ENCODE data around the gene S100A12. TPM values are rescaled to one million over a fixed set of nuclear protein-coding genes. Genes with fewer than 3 reads are reported as not detected.

Gene S100A12
- total RNA-seq, 2 experiments from 2014 or later = not detected

DNA sequence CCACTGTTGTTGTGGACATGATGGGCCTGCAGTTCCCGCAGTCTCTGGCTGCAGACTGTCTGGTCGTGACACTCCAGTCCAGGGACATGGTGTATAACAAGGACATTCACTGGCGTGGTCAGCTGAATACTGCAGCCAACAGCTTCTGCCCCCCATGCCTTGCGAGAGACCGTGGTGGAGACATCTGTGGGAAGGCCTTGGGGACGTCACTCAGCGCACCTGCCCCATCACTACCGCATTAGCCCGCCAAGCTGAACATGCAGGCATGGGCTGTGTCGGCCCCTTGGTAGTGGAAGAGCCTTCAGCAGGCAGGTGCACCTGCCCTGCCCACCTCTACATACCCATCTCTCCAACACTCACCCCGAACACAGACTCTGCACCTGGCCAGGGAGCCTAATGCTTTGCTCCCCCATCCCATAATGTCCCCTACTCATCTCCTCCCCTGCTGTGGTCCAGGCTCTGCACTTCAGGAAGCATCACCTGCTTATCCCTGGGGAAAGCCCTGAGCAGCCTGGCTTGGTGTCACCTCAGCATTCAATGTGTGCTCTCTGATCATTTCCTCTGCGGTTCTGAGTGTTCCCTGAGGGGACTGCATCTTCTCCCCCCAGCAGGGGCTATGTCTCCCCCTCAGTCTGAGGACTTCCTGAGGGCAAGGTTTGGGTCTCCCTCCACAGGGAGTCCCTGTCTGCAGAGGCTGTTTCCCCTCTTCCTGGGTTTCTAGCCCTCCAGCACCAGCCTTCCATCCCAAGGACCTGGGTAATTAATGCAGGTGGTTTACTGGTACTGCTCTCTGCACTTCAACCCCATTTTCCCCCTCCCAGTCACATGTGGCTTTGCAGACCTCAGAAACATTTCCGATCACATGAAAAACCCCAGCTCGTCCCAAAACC, 30.0 kb downstream of the S100A12 start:
- Mint-ChIP-seq H3K27me3 (ENCODE audit: low read depth) (peaks cover 14% of the 10 kb centered on the region), H3K9me3 (no peaks in the 10 kb centered on the region), H3K4me1 (ENCODE audit: low read depth) (peaks cover 32% of the 10 kb centered on the region), H3K4me3 (no peak overlapping the region), H3K27ac (no peak overlapping the region), H3K36me3 (ENCODE audit: low read depth) (no peaks in the 10 kb centered on the region)
- peak; percentile 55 for DNase-seq
- CTCF ChIA-PET = interaction anchor here (4.0 kb wide), 1 partner anchor 8 kb away, joined by 26 read pairs; no protein-coding TSS in a partner anchor
- intact Hi-C loops (cut with micrococcal nuclease) = loop anchor here (2.0 kb wide), 1 partner anchor 227 kb away; no protein-coding TSS in a partner anchor

DNA sequence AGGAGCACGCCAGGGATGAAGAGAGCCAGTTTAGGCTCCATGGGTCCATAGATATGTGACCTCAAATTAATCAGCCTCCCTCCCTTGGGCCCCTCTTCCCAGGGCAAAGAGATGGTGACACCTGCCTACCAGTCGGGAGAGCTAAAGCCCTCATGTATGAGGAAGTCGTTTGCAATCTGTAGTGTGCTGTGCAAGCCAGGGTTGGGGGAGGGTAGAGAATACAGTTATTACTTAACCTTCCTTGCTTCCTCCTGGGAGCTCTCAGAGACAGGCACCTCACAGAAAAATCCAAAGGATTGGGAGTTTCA, 30.7 kb downstream of the S100A12 start:
- no peaks in the 10 kb centered on the region for H3K9me3 Mint-ChIP-seq
- H3K36me3 Mint-ChIP-seq (ENCODE audit: low read depth) = no peaks in the 10 kb centered on the region
- intact Hi-C loops (cut with micrococcal nuclease) = loop anchor here (2.0 kb wide), 1 partner anchor 228 kb away; no protein-coding TSS in a partner anchor
- no peak overlapping the region for H3K27ac Mint-ChIP-seq
- no peak overlapping the region for H3K4me3 Mint-ChIP-seq
- no peak for DNase-seq
- H3K4me1 Mint-ChIP-seq (ENCODE audit: low read depth) = peaks cover 38% of the 10 kb centered on the region
- H3K27me3 Mint-ChIP-seq (ENCODE audit: low read depth) = peaks cover 14% of the 10 kb centered on the region
- CTCF ChIA-PET = interaction anchor here (4.0 kb wide), 1 partner anchor 8 kb away, joined by 26 read pairs; no protein-coding TSS in a partner anchor

DNA sequence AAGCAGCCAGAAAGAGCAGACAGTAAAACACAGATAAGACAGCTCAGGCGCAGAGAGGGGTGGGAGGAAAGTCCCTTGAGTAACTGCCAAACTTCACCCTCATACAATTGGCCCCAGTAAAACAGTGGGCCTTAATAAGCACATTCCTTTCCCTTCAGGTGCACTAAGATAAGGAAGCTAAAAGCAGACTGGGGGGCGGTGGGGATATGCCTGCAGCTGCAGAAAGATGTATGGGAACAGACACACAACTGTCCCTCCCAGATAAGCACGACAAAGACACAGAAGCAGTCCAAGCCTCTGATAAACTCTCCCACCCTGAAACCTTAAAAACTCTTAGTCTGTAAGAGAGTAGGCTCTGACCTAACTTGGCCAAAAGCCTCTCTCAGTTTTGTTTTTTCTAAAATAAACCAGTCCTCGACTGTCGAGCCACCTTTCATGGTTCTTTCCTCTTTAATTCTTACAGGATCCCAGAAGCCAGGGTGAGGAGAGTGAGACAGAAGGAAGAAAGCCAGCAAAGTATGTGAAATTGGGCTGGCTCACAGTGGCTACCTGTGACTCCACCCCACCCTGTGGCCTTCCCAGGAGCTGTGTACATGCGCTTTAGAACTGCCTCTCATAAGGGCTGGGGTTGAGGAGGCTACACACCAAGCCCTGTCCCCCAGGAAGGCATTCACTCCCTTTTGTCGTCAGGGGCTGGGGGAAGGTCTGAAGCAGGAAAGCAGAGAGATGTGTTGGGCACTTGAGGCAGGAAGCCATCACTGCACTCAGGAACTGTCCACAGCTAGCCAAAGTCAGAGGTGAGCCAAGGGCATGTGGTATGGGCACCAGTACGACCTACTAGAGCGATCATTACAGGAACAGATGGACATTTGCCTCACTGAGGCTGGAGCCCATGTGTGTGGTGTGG, 31.4 kb downstream of the S100A12 start:
- Mint-ChIP-seq H3K36me3 (ENCODE audit: low read depth) (no peaks in the 10 kb centered on the region), H3K4me3 (no peak overlapping the region), H3K4me1 (ENCODE audit: low read depth) (peaks cover 42% of the 10 kb centered on the region), H3K27ac (no peak overlapping the region), H3K9me3 (no peaks in the 10 kb centered on the region), H3K27me3 (ENCODE audit: low read depth) (peaks cover 12% of the 10 kb centered on the region)
- CTCF ChIA-PET = interaction anchor here (4.0 kb wide), 1 partner anchor 9 kb away, joined by 26 read pairs; no protein-coding TSS in a partner anchor
- intact Hi-C loops (cut with micrococcal nuclease) = loop anchor here (2.0 kb wide), 1 partner anchor 229 kb away; no protein-coding TSS in a partner anchor
- DNase-seq = no peak

DNA sequence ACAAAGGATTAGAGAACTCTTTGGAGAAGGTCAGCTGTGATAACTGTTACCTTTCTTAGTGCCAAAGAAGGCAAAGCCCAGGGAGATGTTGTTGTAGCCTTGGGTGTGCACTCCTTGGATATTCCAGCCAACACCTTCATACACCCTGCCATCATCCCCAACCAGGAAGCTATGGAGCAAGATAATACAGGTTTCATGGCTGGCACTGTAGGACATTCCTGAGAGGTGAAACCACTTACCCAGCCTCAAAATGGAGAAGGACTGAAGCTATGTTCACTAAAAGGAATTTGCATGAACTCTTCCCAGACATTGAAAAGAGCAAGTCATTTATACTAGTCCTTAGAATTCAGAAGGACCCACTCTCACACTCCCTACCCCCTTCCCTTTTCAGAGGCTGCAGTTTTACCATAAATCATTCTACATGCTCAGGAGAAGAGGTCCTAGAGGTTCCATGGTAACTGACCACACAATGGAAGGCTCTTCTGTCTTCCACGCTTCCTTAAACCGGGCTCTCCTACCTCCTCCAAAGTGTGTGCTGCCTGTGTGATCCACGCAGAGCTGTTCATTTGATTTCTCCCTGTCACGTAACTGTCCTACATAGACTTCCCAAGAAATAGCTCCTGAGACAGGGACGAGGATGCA, 32.3 kb downstream of the S100A12 start:
- intact Hi-C loops (cut with micrococcal nuclease) = no loop called here
- CTCF ChIA-PET = interaction anchor here (4.0 kb wide), 1 partner anchor 10 kb away, joined by 26 read pairs; no protein-coding TSS in a partner anchor
- H3K36me3 Mint-ChIP-seq (ENCODE audit: low read depth) = no peaks in the 10 kb centered on the region
- no peaks in the 10 kb centered on the region for H3K9me3 Mint-ChIP-seq
- peaks cover 43% of the 10 kb centered on the region for H3K4me1 Mint-ChIP-seq (ENCODE audit: low read depth)
- no peak overlapping the region for H3K4me3 Mint-ChIP-seq
- DNase-seq = no peak
- H3K27me3 Mint-ChIP-seq (ENCODE audit: low read depth) = peaks cover 10% of the 10 kb centered on the region
- H3K27ac Mint-ChIP-seq = no peak overlapping the region

DNA sequence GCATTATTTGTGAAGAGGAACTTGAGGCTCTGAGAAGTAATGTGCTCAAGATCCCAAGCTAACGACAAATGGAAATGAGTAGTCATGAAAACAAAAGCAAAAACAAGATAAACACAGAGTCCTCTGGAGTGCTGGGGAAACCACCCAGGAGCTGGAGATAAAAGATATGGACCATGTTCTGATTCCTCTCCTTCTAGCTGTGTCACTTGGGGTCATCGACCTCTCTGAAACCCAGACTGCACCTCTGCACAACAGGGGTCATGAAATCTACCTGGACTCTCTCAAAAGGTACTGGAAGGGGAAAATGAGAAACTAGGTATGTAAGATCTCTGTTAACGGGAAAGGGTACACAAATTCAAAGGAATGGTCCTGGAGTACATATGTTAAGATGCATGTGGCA, 33.2 kb downstream of the S100A12 start:
- Mint-ChIP-seq H3K36me3 (ENCODE audit: low read depth) (no peaks in the 10 kb centered on the region), H3K4me1 (ENCODE audit: low read depth) (peaks cover 43% of the 10 kb centered on the region), H3K4me3 (no peak overlapping the region), H3K27me3 (ENCODE audit: low read depth) (peaks cover 6% of the 10 kb centered on the region), H3K27ac (no peak overlapping the region), H3K9me3 (no peaks in the 10 kb centered on the region)
- CTCF ChIA-PET = interaction anchor here (4.0 kb wide), 1 partner anchor 11 kb away, joined by 26 read pairs; no protein-coding TSS in a partner anchor
- DNase-seq = no peak
- intact Hi-C loops (cut with micrococcal nuclease) = no loop called here

DNA sequence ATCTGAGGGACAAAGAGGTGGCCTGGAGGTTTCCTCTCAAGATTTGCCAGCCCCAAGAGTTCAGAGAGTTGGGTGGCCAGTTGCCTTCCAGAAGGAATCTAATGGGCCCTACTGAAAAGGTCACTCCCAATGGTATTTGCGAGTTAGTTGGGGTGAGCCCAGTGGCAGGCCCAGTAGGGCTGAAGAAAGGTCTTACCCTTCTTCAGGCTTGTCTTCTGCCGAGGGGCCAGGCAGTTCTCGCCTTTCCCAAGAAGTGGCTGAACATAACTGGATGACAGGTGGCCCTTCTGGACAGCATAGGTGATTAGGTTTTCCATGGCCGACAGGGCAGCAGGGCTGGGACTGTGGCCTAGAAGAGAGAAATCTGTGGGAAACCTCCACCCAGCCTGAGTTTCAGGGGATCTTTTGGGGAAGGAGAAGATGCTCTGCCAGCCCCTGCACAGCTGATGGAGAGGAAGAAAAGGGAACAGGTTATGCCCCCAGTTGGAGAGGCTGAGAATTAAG, 33.9 kb downstream of the S100A12 start:
- H3K36me3 Mint-ChIP-seq (ENCODE audit: low read depth) = no peaks in the 10 kb centered on the region
- intact Hi-C loops (cut with micrococcal nuclease) = no loop called here
- H3K4me3 Mint-ChIP-seq = no peak overlapping the region
- no peaks in the 10 kb centered on the region for H3K9me3 Mint-ChIP-seq
- CTCF ChIA-PET = interaction anchor here (4.0 kb wide), 1 partner anchor 12 kb away, joined by 26 read pairs; no protein-coding TSS in a partner anchor
- H3K27me3 Mint-ChIP-seq (ENCODE audit: low read depth) = peaks cover 4% of the 10 kb centered on the region
- H3K4me1 Mint-ChIP-seq (ENCODE audit: low read depth) = peaks cover 40% of the 10 kb centered on the region
- H3K27ac Mint-ChIP-seq = no peak overlapping the region
- no peak for DNase-seq

DNA sequence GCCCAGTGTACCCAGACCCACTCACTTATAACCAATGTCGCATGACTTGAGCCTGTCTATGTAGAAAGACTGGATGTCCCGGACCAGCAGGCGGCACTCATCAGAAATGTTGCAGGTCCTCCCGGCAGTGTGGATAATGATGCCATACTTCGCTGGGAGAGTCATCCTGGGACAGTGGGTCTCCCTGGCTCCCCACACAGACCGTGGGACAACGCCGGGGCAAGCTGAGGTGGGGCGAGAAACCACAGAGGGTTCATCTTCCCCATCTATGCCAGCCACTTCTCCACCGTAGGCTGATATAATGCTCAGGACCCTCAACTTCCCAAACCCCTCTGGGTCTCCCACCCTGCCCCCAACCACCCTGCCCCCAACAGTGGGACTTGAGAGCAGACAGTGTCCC, 35.1 kb downstream of the S100A12 start:
- peaks cover 28% of the 10 kb centered on the region for H3K4me1 Mint-ChIP-seq (ENCODE audit: low read depth)
- H3K4me3 Mint-ChIP-seq = no peak overlapping the region
- peaks cover 3% of the 10 kb centered on the region for H3K27me3 Mint-ChIP-seq (ENCODE audit: low read depth)
- no peaks in the 10 kb centered on the region for H3K9me3 Mint-ChIP-seq
- CTCF ChIA-PET = no interaction called here
- no peak for DNase-seq
- H3K27ac Mint-ChIP-seq = no peak overlapping the region
- intact Hi-C loops (cut with micrococcal nuclease) = no loop called here
- H3K36me3 Mint-ChIP-seq (ENCODE audit: low read depth) = no peaks in the 10 kb centered on the region

DNA sequence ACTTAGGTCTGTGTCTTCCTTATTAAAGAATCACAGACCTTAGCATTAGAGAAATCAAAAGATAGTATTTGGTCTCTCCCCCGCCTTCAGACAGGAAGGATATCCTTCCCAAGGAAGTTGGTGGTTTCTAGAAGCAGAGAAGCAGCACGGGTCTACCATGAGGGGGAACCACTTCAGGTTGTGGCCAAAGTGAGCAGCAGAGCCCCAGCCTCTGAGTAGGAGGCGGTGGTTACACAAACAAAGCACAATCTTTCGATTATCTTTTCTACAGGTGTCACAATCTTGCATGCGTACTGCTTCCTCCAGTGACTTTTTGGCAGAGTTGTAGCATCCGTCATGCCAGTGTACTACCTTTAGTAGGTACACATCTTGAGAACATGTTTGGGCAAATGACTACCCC, 35.6 kb downstream of the S100A12 start:
- Mint-ChIP-seq H3K4me3 (no peak overlapping the region), H3K9me3 (no peaks in the 10 kb centered on the region), H3K27ac (no peak overlapping the region), H3K27me3 (ENCODE audit: low read depth) (peaks cover 3% of the 10 kb centered on the region), H3K36me3 (ENCODE audit: low read depth) (no peaks in the 10 kb centered on the region), H3K4me1 (ENCODE audit: low read depth) (peaks cover 25% of the 10 kb centered on the region)
- intact Hi-C loops (cut with micrococcal nuclease) = no loop called here
- CTCF ChIA-PET = no interaction called here
- DNase-seq = no peak

DNA sequence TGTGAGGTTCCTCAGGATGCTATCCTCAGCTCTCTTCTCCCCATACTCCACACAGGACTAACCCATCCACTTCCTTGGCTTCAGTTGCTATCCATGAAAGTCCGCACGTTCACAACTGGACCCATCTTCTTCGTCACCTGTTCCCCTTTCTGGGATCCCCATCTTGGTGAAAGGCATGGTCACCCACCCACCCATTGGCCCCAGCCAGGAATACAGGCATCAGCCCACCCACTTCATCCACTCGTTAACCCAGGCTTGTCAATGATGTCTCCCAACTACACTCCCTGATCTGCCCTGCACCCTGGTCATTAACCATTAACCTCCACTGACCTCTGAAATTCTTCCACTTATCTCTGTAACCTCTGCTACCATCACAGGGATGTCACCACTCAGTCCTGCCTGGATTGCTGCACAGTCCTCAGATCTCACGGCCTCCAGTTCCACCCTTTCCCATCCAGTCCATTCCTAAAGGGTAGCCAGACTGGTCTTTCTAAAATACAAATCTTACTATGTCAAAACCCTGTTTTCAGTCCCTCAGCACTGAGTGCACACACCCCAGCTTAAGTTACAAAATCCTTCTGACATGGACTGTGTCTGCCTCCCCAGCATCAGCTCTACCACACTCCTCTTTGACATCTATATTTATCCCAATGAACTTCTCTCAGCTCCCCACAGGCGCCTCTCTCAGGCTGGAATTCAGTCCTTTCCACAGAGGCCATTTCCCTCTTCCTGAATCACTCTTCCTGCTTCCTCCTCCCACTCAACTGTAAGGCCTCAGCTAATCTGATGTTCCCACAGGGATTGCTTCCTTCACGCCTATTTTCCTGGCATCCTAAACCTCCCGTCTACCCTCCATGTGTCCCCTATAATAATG, 37.2 kb downstream of the S100A12 start:
- CTCF ChIA-PET = no interaction called here
- DNase-seq = no peak
- Mint-ChIP-seq H3K27ac (no peak overlapping the region), H3K9me3 (no peaks in the 10 kb centered on the region), H3K27me3 (ENCODE audit: low read depth) (no peaks in the 10 kb centered on the region), H3K36me3 (ENCODE audit: low read depth) (no peaks in the 10 kb centered on the region), H3K4me3 (no peak overlapping the region), H3K4me1 (ENCODE audit: low read depth) (peaks cover 10% of the 10 kb centered on the region)
- intact Hi-C loops (cut with micrococcal nuclease) = no loop called here

DNA sequence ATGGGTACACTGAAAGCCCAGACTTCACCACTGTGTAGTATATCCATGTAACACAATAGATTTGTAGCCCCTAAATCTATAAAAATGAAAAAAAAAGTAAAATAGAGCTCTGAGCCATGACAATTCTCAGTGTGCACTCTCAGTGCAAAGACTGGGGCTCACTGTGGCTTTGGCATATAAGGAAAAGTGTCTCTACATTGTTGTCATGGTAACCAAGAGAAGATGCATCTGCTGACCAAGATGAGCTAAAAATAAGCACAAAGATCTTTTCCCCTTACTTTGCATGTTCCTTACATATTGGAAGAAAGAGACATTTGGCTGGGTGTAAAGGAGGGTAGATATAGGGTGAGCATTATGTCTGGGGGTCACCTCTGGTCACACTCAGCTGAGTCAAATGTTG, 38.8 kb downstream of the S100A12 start:
- Mint-ChIP-seq H3K27me3 (ENCODE audit: low read depth) (no peaks in the 10 kb centered on the region), H3K4me3 (no peak overlapping the region), H3K27ac (no peak overlapping the region), H3K9me3 (peaks cover 7% of the 10 kb centered on the region), H3K36me3 (ENCODE audit: low read depth) (no peaks in the 10 kb centered on the region), H3K4me1 (ENCODE audit: low read depth) (peaks cover 10% of the 10 kb centered on the region)
- no peak for DNase-seq
- CTCF ChIA-PET = interaction anchor here (0.8 kb wide), 1 partner anchor 15 kb away, joined by 3 read pairs; no protein-coding TSS in a partner anchor
- intact Hi-C loops (cut with micrococcal nuclease) = no loop called here

DNA sequence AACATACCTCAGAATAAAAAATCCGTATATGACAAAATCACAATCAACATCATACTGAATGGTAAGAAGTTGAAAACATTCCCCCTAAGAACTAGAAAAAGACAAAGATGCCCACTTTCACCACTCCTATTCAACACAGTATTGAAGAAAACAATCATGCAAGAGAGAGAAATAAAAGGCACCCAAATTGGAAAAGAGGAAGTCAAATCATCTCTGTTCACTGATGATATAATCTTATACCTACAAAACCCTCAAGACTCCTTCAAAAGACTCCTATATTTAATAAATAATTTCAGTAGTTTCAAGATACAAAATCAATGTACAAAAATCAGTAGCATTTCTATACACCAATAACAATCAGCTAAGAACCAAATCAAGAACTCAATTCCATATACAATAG, 41.5 kb downstream of the S100A12 start:
- peaks cover 10% of the 10 kb centered on the region for H3K9me3 Mint-ChIP-seq
- no peaks in the 10 kb centered on the region for H3K4me1 Mint-ChIP-seq (ENCODE audit: low read depth)
- no peak for DNase-seq
- intact Hi-C loops (cut with micrococcal nuclease) = no loop called here
- H3K36me3 Mint-ChIP-seq (ENCODE audit: low read depth) = no peaks in the 10 kb centered on the region
- H3K4me3 Mint-ChIP-seq = no peak overlapping the region
- CTCF ChIA-PET = no interaction called here
- H3K27ac Mint-ChIP-seq = no peak overlapping the region
- H3K27me3 Mint-ChIP-seq (ENCODE audit: low read depth) = no peaks in the 10 kb centered on the region

Data from activated naive CD4-positive, alpha-beta T cell treated with anti-CD3 and anti-CD28 coated beads for 36 hours (primary cell).